ENCODE results near the gene CEP290.
"Not testable (repeated sequence)": the region's sequence is repeated elsewhere in the genome, so short reads cannot be mapped to it uniquely, and the experiment has no call there.

The CEP290 gene

GRCh38 chr12:88144546-88145468 is 2.9 kb upstream of the CEP290 start:
- CTCF ChIA-PET: interaction anchor here (1.3 kb wide), 1 partner anchor 9 kb away, joined by 4 read pairs; no protein-coding TSS in a partner anchor
- POLR2A ChIA-PET: no interaction called here
- TF ChIP-seq, protein P1, sequence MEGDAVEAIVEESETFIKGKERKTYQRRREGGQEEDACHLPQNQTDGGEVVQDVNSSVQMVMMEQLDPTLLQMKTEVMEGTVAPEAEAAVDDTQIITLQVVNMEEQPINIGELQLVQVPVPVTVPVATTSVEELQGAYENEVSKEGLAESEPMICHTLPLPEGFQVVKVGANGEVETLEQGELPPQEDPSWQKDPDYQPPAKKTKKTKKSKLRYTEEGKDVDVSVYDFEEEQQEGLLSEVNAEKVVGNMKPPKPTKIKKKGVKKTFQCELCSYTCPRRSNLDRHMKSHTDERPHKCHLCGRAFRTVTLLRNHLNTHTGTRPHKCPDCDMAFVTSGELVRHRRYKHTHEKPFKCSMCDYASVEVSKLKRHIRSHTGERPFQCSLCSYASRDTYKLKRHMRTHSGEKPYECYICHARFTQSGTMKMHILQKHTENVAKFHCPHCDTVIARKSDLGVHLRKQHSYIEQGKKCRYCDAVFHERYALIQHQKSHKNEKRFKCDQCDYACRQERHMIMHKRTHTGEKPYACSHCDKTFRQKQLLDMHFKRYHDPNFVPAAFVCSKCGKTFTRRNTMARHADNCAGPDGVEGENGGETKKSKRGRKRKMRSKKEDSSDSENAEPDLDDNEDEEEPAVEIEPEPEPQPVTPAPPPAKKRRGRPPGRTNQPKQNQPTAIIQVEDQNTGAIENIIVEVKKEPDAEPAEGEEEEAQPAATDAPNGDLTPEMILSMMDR (IDR thresholded peaks at IDR 0.05; ENCODE audit: insufficient read depth, low read length, missing control alignments): no peak
- DNase-seq (ENCODE audit: low read depth, low spot score): no peak
- H3K4me3 ChIP-seq (ENCODE audit: low read depth, low read length): no peak overlapping the region

GRCh38 chr12:88144037-88144436 is 2.1 kb upstream of the CEP290 start:
- DNase-seq (ENCODE audit: low read depth, low spot score): no peak
- TF ChIP-seq, protein P1 (IDR thresholded peaks at IDR 0.05; ENCODE audit: insufficient read depth, low read length, missing control alignments): no peak
- H3K4me3 ChIP-seq (ENCODE audit: low read depth, low read length): no peak overlapping the region
- ChIA-PET POLR2A (no interaction called here), CTCF (no interaction called here)

DNA sequence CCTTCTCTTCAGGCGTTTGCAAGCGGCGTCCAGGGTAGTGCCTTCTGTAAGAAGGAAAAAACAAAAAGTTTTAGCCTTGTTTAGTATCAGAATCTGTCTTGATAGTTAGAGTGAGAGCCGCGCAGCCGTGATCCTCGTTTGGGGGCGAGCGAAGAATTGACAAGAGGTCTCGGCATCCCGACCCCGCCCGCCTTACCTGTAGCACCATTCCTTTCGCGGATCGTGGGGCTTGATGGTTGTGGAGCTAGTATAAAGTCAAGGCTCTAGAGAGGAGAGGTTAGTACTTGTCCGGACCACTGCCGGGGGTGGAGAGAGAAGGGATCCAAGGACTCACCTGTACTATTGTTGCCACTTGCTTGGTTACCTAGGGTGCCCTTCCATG is 713 bp upstream of the CEP290 start:
- peak overlapping the region; percentile 96 for H3K4me3 ChIP-seq (ENCODE audit: low read depth, low read length)
- ChIA-PET POLR2A (interaction anchor here (0.9 kb wide), 1 partner anchor 10 kb away, joined by 3 read pairs; no protein-coding TSS in a partner anchor), CTCF (interaction anchor here (0.8 to 1.2 kb wide), 5 partner anchors 11 to 851 kb away, joined by 3 to 4 read pairs (median 3); no protein-coding TSS in a partner anchor)
- no peak for DNase-seq (ENCODE audit: low read depth, low spot score)
- TF ChIP-seq, protein P1 (IDR thresholded peaks at IDR 0.05; ENCODE audit: insufficient read depth, low read length, missing control alignments): no peak

GRCh38 chr12:88141425-88141773 is 489 bp downstream of the CEP290 start:
- ChIA-PET POLR2A (interaction anchor here (0.6 kb wide), 1 partner anchor 438 kb away, joined by 3 read pairs; the partner anchor contains the start of gene KITLG), CTCF (interaction anchor here (0.8 kb wide), 1 partner anchor 984 kb away, joined by 3 read pairs; no protein-coding TSS in a partner anchor)
- peak overlapping the region; percentile 79 for H3K4me3 ChIP-seq (ENCODE audit: low read depth, low read length)
- no peak for DNase-seq (ENCODE audit: low read depth, low spot score)
- TF ChIP-seq, protein P1 (IDR thresholded peaks at IDR 0.05; ENCODE audit: insufficient read depth, low read length, missing control alignments): no peak

DNA sequence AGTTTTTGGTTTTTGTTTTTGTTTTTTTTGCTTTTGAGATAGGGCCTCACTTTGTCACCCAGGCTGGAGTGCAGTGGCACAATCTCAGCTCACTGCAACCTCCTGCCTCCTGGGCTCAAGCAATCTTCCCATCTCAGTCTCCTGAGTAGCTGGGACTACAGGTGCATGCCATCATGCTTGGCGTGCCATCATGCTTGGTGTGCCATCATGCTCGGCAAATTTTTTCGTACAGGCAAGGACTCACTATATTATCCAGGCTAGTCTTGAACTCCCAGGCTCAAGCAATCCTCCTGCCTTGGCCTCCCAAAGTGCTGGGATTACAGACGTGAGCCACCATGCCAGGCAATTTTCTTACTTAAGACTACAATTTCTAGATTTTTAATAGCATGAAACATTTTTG is 2.2 kb downstream of the CEP290 start:
- CTCF ChIA-PET; H3K4me3 ChIP-seq (ENCODE audit: low read depth, low read length); DNase-seq (ENCODE audit: low read depth, low spot score); POLR2A ChIA-PET: not testable (repeated sequence)

DNA sequence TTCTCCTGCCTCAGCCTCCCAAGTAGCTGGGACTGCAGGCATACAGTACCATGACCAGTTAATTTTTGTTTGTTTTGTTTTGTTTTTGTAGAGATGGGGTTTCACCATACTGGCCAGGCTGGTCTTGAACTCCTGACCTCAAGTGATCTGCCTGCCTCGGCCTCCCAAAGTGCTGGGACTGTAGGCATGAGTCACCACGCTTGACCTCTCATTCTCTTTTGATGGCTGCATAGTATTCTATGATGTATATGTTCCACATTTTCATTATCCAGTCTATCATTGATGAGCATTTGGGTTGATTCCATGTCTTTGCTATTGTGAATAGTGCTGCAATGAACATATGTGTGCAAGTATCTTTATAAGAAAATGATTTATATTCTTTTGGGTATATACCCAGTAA is 8.7 kb downstream of the CEP290 start:
- CTCF ChIA-PET; DNase-seq (ENCODE audit: low read depth, low spot score); POLR2A ChIA-PET; H3K4me3 ChIP-seq (ENCODE audit: low read depth, low read length): not testable (repeated sequence)

DNA sequence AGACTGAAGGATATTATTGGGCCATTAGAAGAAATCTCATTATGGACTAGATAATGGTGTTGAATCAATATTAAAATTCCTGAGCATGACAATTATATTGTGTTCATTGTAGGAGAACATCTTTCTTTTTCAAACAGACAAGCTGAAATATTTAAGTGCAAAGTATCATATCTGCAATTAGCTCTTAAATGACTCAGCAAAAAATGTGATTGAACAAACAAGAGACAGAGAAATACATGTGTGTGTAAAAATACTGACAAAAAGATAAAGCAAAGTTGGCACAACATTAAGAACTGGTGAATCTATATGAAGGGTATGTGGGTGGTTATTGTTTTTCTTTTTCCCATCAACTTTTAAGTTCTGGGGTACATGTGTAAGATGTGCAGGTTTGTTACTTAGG is 9.5 kb downstream of the CEP290 start:
- ChIA-PET POLR2A (interaction anchor here (0.9 kb wide), 1 partner anchor 10 kb away, joined by 3 read pairs; the partner anchor contains the start of gene TMTC3), CTCF (no interaction called here)
- TF ChIP-seq, protein P1 (IDR thresholded peaks at IDR 0.05; ENCODE audit: insufficient read depth, low read length, missing control alignments): no peak
- DNase-seq (ENCODE audit: low read depth, low spot score): no peak
- H3K4me3 ChIP-seq (ENCODE audit: low read depth, low read length): no peak overlapping the region

Data from AG04449 (cell line).